Stomach (tissue), 4 donors: Measurements from ENCODE around the gene CYTH1.

ENCODE experiments used
- CTCF ChIP-seq, 7 experiments: fragments of 450-650 bp in 4 of 7; fragments of 200-600 bp in 3 of 7; sonication (generic) in 3 of 7; IDR thresholded peaks; one replicate each; pipeline ENCODE4 v1.5.1; 2016 to 2019; ENCODE audit warnings: antibody characterized with exemption in 7 of 7, control low read depth in 2 of 7, mild to moderate bottlenecking in 1 of 7
- POLR2A ChIP-seq, 4 donors: fragments of 450-650 bp; IDR thresholded peaks; one replicate each; pipeline ENCODE4 v1.6.1; 2016; ENCODE audit warnings: antibody characterized with exemption in 4 of 4, control low read depth in 2 of 4, mild to moderate bottlenecking in 1 of 4, moderate library complexity in 1 of 4

DNA sequence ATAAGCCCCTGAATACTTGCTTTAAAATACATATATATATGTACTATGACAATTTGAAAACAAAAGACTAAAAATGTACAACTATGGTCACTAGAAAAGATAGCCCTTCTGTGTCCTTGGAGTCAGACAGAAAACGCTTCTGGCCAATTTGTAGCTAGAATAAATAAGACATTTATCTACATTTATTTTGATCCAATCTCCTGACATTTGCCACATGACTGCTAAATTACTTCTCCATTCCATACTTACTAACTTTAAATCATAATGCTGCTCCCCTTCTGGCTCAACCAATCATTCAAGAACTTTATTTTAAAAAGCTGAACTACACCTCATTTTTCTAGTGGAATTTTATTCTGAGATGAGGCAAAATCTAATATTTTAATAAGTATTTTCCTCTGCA, 65.8 kb downstream of the CYTH1 start:
- TF ChIP-seq CTCF (IDR thresholded peaks at IDR 0.05) (no peak), POLR2A (IDR thresholded peaks at IDR 0.05) (no peak)
